GM10248 (cell line): ENCODE results near the gene INHBC.
"Not testable (repeated sequence)": the region's sequence is repeated elsewhere in the genome, so short reads cannot be mapped to it uniquely, and the experiment has no call there.

Experiments
- CTCF ChIA-PET: fragments of 300-600 bp; sonication (Branson Sonifier 250); formaldehyde crosslinking; extraction: SDS; loops from one replicate; lab custom pipeline; 2021; ENCODE audit warnings: antibody characterized with exemption; lab: Yijun Ruan, JAX
- POLR2A ChIA-PET: fragments of 350-650 bp; sonication (Branson Sonifier 250); formaldehyde crosslinking; extraction: SDS; loops from one replicate; lab custom pipeline; 2020; ENCODE audit warnings: antibody characterized with exemption; lab: Yijun Ruan, JAX
- DNase-seq: peaks from one replicate; pipeline ENCODE4 v3.0.0; 2012; ENCODE audit errors: extremely low spot score
- TF ChIP-seq, protein P1 (sequence below): IDR thresholded peaks from 2 replicates; pipeline ENCODE4 v1.5.1; 2012; ENCODE audit warnings: mild to moderate bottlenecking, low read depth; ENCODE audit errors: extremely low read depth, missing control alignments, control extremely low read depth

INHBC gene

DNA sequence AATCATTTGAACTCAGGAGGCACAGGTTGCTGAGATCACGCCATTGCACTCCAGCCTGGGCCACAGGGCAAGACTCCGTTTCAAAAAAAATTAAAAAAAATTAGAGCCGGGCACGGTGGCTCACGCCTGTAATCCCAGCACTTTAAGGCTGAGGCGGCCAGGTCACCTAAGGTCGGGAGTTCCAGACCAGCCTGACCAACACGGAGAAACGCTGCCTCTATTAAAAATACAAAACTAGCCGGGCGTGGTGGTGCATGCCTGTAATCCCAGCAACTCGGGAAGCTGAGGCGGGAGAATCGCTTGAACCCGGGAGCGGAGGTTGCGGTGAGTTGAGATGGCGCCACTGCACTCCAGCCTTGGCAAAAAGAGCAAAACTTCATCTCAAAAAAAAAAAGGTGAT is 39.5 kb upstream of the INHBC start:
- POLR2A ChIA-PET = no interaction called here
- TF ChIP-seq, protein P1, sequence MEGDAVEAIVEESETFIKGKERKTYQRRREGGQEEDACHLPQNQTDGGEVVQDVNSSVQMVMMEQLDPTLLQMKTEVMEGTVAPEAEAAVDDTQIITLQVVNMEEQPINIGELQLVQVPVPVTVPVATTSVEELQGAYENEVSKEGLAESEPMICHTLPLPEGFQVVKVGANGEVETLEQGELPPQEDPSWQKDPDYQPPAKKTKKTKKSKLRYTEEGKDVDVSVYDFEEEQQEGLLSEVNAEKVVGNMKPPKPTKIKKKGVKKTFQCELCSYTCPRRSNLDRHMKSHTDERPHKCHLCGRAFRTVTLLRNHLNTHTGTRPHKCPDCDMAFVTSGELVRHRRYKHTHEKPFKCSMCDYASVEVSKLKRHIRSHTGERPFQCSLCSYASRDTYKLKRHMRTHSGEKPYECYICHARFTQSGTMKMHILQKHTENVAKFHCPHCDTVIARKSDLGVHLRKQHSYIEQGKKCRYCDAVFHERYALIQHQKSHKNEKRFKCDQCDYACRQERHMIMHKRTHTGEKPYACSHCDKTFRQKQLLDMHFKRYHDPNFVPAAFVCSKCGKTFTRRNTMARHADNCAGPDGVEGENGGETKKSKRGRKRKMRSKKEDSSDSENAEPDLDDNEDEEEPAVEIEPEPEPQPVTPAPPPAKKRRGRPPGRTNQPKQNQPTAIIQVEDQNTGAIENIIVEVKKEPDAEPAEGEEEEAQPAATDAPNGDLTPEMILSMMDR = no peak
- DNase-seq = no peak
- CTCF ChIA-PET = no interaction called here

DNA sequence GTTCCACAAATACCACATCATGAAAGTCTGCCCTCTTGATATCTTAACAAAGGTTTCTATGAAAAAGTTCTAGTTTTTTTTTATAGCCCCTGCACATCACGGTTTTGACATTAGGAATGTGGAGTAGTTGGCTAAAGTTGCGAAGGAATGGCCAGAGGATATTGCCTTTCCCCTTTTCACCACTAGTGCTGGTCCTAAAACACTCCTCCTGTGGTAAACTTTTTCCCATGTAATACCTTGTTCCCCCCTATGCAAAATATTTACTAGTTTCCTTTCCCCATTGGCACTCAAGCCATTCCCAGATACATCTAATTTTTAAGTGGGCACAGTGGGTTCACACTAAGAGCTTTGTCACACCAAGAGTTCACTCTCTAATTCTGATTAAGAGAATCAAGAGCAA is 37.1 kb upstream of the INHBC start:
- POLR2A ChIA-PET = no interaction called here
- CTCF ChIA-PET = no interaction called here
- no peak for DNase-seq
- TF ChIP-seq, protein P1 = no peak

DNA sequence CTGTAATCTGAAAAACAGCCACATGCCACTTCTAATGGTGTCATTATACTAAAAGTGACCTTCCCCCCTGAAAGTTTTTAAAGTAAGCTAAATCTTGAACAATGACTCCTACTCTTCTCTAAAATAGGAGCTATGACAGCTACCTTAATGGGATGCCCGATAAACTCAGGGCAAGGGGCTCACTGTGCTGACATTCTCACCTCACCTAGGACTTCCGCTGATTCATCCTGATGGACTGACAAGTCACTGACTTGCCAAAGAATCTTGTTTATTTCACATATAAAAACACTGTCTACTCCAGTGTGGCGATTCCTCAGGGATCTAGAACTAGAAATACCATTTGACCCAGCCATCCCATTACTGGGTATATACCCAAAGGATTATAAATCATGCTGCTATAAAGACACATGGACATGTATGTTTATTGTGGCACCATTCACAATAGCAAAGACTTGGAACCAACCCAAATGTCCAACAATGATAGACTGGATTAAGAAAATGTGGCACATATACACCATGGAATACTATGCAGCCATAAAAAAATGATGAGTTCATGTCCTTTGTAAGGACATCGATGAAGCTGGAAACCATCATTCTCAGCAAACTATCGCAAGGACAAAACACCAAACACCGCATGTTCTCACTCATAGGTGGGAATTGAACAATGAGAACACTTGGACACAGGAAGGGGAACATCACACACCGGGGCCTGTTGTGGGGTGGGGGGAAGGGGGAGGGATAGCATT is 34.7 kb upstream of the INHBC start:
- DNase-seq, POLR2A ChIA-PET: not testable (repeated sequence)
- CTCF ChIA-PET = interaction anchor here (0.6 to 1.5 kb wide), 3 partner anchors 22 to 59 kb away, joined by 3 to 6 read pairs (median 5); no protein-coding TSS in a partner anchor

DNA sequence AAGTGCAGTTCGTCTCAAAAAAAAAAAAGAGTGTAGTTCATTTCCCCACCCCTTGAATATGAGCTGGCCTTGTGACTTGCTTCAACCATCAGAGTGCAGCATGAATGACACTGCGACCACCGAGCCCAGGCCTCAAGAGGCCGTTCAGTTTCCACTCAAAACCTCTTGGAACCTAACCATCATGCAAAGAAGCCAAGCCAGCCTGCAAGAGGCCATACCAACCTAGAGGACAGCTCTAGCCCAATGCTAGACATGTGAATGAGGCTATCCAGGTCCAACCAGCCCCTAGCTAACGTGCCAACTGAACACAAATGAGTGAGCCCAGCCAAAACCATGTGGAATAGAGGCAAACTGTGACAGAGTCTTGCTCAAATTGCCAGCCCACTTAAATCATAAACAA is 33.4 kb upstream of the INHBC start:
- CTCF ChIA-PET = interaction anchor here (0.7 to 1.9 kb wide), 11 partner anchors 9 to 158 kb away, joined by 3 to 9 read pairs (median 3); no protein-coding TSS in a partner anchor
- DNase-seq = no peak
- POLR2A ChIA-PET = interaction anchor here (0.5 to 0.6 kb wide), 2 partner anchors 13 to 66 kb away, joined by 3 read pairs; no protein-coding TSS in a partner anchor
- TF ChIP-seq, protein P1 = no peak

DNA sequence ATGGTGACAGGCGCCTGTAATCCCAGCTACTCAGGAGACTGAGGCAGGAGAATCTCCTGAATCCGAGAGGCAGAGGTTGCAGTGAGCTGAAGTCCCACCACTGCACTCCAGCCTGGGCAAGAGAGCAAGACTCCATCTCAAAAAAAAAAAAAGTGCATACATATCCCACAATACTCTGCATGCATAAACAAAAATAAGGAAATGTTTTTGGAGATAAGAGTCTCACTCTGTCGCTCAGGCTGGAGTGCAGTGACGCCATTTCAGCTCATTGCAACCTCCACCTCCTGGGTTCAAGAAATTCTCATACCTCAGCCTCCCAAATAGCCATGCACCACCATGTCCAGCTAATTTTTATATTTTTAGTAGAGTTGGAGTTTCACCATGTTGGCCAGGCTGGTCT is 32.4 kb upstream of the INHBC start:
- POLR2A ChIA-PET, DNase-seq: not testable (repeated sequence)
- CTCF ChIA-PET = interaction anchor here (1.0 to 1.9 kb wide), 5 partner anchors 10 to 51 kb away, joined by 3 to 9 read pairs (median 4); no protein-coding TSS in a partner anchor

DNA sequence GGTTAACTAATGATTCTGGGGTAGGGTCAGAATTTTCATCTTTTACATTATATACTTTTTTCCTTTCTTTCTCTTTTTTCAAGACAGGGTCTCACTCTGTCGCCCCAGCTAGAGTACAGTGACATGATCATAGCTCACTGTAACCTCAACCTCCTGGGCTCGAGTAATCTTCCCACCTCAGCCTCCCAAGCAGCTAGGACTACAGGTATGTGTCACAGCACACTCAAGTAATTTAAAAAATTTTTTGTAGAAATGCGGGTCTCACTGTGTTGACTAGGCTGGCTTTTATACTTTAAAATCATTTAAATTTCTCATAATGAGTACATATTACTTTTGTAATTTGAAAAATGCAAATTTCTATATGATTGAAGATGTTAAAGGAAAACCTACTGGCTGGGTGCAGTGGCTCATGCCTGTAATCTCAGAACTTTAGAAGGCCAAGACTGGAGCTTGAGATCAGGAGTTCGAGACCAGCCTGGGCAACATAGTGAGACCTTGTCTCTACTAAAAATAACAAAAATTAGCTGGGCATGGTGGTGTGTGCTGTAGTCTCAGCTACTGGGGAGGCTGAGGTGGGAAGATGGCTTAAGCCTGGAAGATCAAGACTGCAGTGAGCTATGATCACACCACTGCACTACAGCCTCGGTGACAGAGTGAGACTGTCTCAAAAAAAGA is 29.5 kb upstream of the INHBC start:
- no peak for DNase-seq
- TF ChIP-seq, protein P1 = no peak
- ChIA-PET POLR2A (no interaction called here), CTCF (interaction anchor here (0.8 to 1.2 kb wide), 5 partner anchors 13 to 97 kb away, joined by 3 to 4 read pairs (median 4); no protein-coding TSS in a partner anchor)

DNA sequence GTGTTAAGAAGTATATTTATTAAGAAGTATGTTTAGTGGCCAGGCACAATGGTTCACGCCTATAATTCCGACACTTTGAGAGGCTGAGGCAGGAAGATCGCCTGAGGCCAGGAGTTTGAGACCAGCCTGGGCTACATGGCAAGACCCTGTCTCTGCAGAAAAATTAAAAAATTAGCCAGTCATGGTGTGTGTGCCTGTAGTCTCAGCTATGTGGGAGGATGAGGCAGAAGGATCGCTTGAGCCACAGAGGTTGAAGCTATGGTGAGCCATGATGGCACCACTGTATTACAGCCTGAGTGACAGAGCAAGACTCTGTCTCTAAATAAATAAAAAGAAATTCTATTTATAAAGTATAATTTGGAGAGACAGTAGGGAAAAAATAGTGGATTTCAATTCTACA is 24.1 kb upstream of the INHBC start:
- TF ChIP-seq, protein P1 = no peak
- CTCF ChIA-PET = interaction anchor here (0.7 to 1.8 kb wide), 12 partner anchors 9 to 171 kb away, joined by 3 to 7 read pairs (median 3); partner anchors contain the start of gene GLI1
- no peak for DNase-seq
- POLR2A ChIA-PET = no interaction called here

DNA sequence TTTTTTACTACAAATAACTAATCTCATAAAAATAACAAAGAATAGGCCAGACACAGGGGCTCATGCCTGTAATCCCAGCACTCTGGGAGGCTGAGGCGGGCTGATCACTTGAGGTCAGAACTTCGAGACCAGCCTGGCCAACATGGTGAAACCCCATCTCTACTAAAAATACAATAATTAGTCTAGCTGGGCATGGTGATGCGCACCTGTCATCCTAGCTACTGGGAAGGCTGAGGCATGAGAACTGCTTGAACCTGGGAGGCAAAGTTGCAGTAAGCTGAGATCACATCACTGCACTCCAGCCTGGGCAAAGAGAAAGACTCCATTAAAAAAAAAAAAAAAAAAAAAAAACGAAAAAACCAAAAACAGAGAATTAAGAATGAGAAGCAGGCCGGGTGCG is 20.4 kb upstream of the INHBC start:
- not testable (repeated sequence) for DNase-seq
- CTCF ChIA-PET = interaction anchor here (1.2 to 1.5 kb wide), 4 partner anchors 16 to 106 kb away, joined by 3 to 6 read pairs (median 4); no protein-coding TSS in a partner anchor
- POLR2A ChIA-PET = interaction anchor here (0.7 kb wide), 1 partner anchor 13 kb away, joined by 3 read pairs; no protein-coding TSS in a partner anchor
